ENCODE data around the gene SUCLA2. TPM values are rescaled to one million over a fixed set of nuclear protein-coding genes. Genes with fewer than 3 reads are reported as not detected.

The SUCLA2 gene
- total RNA-seq, result 10 to 100 TPM; 20.0 to 36.6 (median 26.4) TPM
- polyA plus RNA-seq, result 10 to 100 TPM; 26.1 to 34.4 TPM
- total RNA-seq, result 21.8 reads per million, percentile 52 among the genes with 10 or more reads in this experiment

- H3K4me1 ChIP-seq (ENCODE audit: control insufficient read depth in 2 of 2, insufficient read depth in 2 of 2, low read length in 2 of 2), result peaks cover 7 to 10% of the 10 kb centered on the region in 2 donors
- peaks cover 24 to 47% (median 42%) of the 10 kb centered on the region in 7 donors for H3K4me1 Mint-ChIP-seq
- peak within 1 kb of the TSS; percentile 97 for H3K4me3 ChIP-seq (ENCODE audit: low read length)
- DNase-seq (peak; percentile 75 to 96 (median 88)), ATAC-seq (peak; percentile 100)
- intact Hi-C loops (cut with micrococcal nuclease), result loop anchor here (1.0 to 10.0 kb wide), 11 partner anchors 36 to 1949 kb away; partner anchors contain the start of genes ESD (in 2 of the 2), MED4 (in 2 of the 2), NUDT15 (in 2 of the 2) and ITM2B (in 1 of the 2)
- peak within 1 kb of the TSS; percentile 75 to 96 (median 91) for H3K27ac Mint-ChIP-seq
- H3K27ac ChIP-seq (ENCODE audit: low read depth, low read length), result peak within 1 kb of the TSS; percentile 81
- no peaks in the 10 kb centered on the region for H3K9me3 ChIP-seq (ENCODE audit: control insufficient read depth in 2 of 3, low read length in 3 of 3)
- peaks cover 0 to 2% (median 0%) of the 10 kb centered on the region in 5 donors for H3K27me3 Mint-ChIP-seq
- peak within 1 kb of the TSS; percentile 88 to 97 (median 96) for H3K4me3 Mint-ChIP-seq
- peaks cover 0 to 5% (median 0%) of the 10 kb centered on the region in 3 experiments for H3K36me3 ChIP-seq (ENCODE audit: control insufficient read depth in 2 of 3, insufficient read depth in 3 of 3, low read length in 3 of 3)
- no peaks in the 10 kb centered on the region for H3K27me3 ChIP-seq (ENCODE audit: control insufficient read depth in 2 of 2, insufficient read depth in 2 of 2, low read length in 2 of 2)
- no peaks in the 10 kb centered on the region for H3K9me3 Mint-ChIP-seq
- H3K36me3 Mint-ChIP-seq, result peaks cover 4 to 13% (median 5%) of the 10 kb centered on the region in 5 donors
- ChIA-PET CTCF (no interaction called here), POLR2A (interaction anchor here (1.5 kb wide), 1 partner anchor 37 kb away, joined by 7 read pairs; the partner anchor contains the start of gene NUDT15)
These were observed at the start of gene SUCLA2 for GRCh38 chr13:48001114-48001881. Gene SUCLA2 (minus strand): TSS chr13:48001273. CDS start chr13:48001269, 4 bp downstream.

GRCh38 chr13:48050550-48050949, 49.5 kb upstream of the SUCLA2 start:
- intact Hi-C loops (cut with micrococcal nuclease), result no loop called here
- Histone ChIP-seq H3K4me1 (ENCODE audit: control insufficient read depth in 2 of 2, insufficient read depth in 2 of 2, low read length in 2 of 2) (no peaks in the 10 kb centered on the region), H3K27me3 (ENCODE audit: control insufficient read depth in 2 of 2, insufficient read depth in 2 of 2, low read length in 2 of 2) (no peaks in the 10 kb centered on the region), H3K27ac (ENCODE audit: low read depth, low read length) (no peak overlapping the region), H3K9me3 (ENCODE audit: control insufficient read depth in 2 of 3, low read length in 3 of 3) (no peaks in the 10 kb centered on the region), H3K4me3 (ENCODE audit: low read length) (no peak overlapping the region), H3K36me3 (ENCODE audit: control insufficient read depth in 2 of 3, insufficient read depth in 3 of 3, low read length in 3 of 3) (peaks cover 0 to 24% (median 6%) of the 10 kb centered on the region in 3 experiments)
- H3K27me3 Mint-ChIP-seq, result no peaks in the 10 kb centered on the region
- ATAC-seq (no peak), DNase-seq (no peak)
- H3K36me3 Mint-ChIP-seq, result peaks cover 13 to 44% (median 21%) of the 10 kb centered on the region in 5 donors
- no peak overlapping the region for H3K4me3 Mint-ChIP-seq
- CTCF ChIA-PET, result no interaction called here
- H3K4me1 Mint-ChIP-seq, result peaks cover 0 to 8% (median 0%) of the 10 kb centered on the region in 7 donors
- H3K27ac Mint-ChIP-seq, result peak overlapping the region in 1 of 9 donors; percentile 8
- POLR2A ChIA-PET, result no interaction called here
- H3K9me3 Mint-ChIP-seq, result no peaks in the 10 kb centered on the region

GRCh38 chr13:48043789-48044503, 42.9 kb upstream of the SUCLA2 start:
- no peaks in the 10 kb centered on the region for H3K27me3 Mint-ChIP-seq
- H3K27me3 ChIP-seq (ENCODE audit: control insufficient read depth in 2 of 2, insufficient read depth in 2 of 2, low read length in 2 of 2), result no peaks in the 10 kb centered on the region
- intact Hi-C loops (cut with micrococcal nuclease), result loop anchor here (5.0 kb wide), 1 partner anchor 33 kb away; no protein-coding TSS in a partner anchor
- no peaks in the 10 kb centered on the region for H3K9me3 Mint-ChIP-seq
- no peak for DNase-seq
- peaks cover 5 to 43% (median 12%) of the 10 kb centered on the region in 7 donors for H3K4me1 Mint-ChIP-seq
- H3K27ac Mint-ChIP-seq, result peak overlapping the region in 8 of 9 donors; percentile 37 to 85 (median 79)
- peaks cover 8 to 34% (median 13%) of the 10 kb centered on the region in 5 donors for H3K36me3 Mint-ChIP-seq
- ATAC-seq, result no peak
- no peak overlapping the region for H3K4me3 ChIP-seq (ENCODE audit: low read length)
- no peaks in the 10 kb centered on the region for H3K9me3 ChIP-seq (ENCODE audit: control insufficient read depth in 2 of 3, low read length in 3 of 3)
- ChIA-PET POLR2A (no interaction called here), CTCF (no interaction called here)
- H3K36me3 ChIP-seq (ENCODE audit: control insufficient read depth in 2 of 3, insufficient read depth in 3 of 3, low read length in 3 of 3), result peaks cover 0 to 10% (median 0%) of the 10 kb centered on the region in 3 experiments
- peaks cover 1 to 3% of the 10 kb centered on the region in 2 donors for H3K4me1 ChIP-seq (ENCODE audit: control insufficient read depth in 2 of 2, insufficient read depth in 2 of 2, low read length in 2 of 2)
- H3K4me3 Mint-ChIP-seq, result peak overlapping the region in 1 of 10 donors; percentile 63
- no peak overlapping the region for H3K27ac ChIP-seq (ENCODE audit: low read depth, low read length)

GRCh38 chr13:48042894-48043293, 41.8 kb upstream of the SUCLA2 start:
- Mint-ChIP-seq H3K4me1 (peaks cover 9 to 50% (median 22%) of the 10 kb centered on the region in 7 donors), H3K9me3 (no peaks in the 10 kb centered on the region), H3K4me3 (peak overlapping the region in 1 of 10 donors; percentile 38), H3K27me3 (no peaks in the 10 kb centered on the region), H3K36me3 (peaks cover 8 to 26% (median 13%) of the 10 kb centered on the region in 5 donors), H3K27ac (peak overlapping the region in 7 of 9 donors; percentile 37 to 85 (median 74))
- H3K27me3 ChIP-seq (ENCODE audit: control insufficient read depth in 2 of 2, insufficient read depth in 2 of 2, low read length in 2 of 2), result no peaks in the 10 kb centered on the region
- H3K4me1 ChIP-seq (ENCODE audit: control insufficient read depth in 2 of 2, insufficient read depth in 2 of 2, low read length in 2 of 2), result peaks cover 10% of the 10 kb centered on the region in 2 donors
- peaks cover 0 to 7% (median 0%) of the 10 kb centered on the region in 3 experiments for H3K36me3 ChIP-seq (ENCODE audit: control insufficient read depth in 2 of 3, insufficient read depth in 3 of 3, low read length in 3 of 3)
- ChIA-PET CTCF (no interaction called here), POLR2A (no interaction called here)
- intact Hi-C loops (cut with micrococcal nuclease), result loop anchor here (5.0 kb wide), 1 partner anchor 34 kb away; no protein-coding TSS in a partner anchor
- no peaks in the 10 kb centered on the region for H3K9me3 ChIP-seq (ENCODE audit: control insufficient read depth in 2 of 3, low read length in 3 of 3)
- H3K27ac ChIP-seq (ENCODE audit: low read depth, low read length), result no peak overlapping the region
- DNase-seq, result no peak
- no peak overlapping the region for H3K4me3 ChIP-seq (ENCODE audit: low read length)
- ATAC-seq, result no peak

- H3K4me3 Mint-ChIP-seq, result no peak overlapping the region
- ChIA-PET CTCF (no interaction called here), POLR2A (interaction anchor here (0.9 to 2.4 kb wide), 2 partner anchors 54 to 488 kb away, joined by 4 to 6 read pairs; partner anchors contain the start of gene MED4)
- Histone ChIP-seq H3K9me3 (ENCODE audit: control insufficient read depth in 2 of 3, low read length in 3 of 3) (no peaks in the 10 kb centered on the region), H3K4me1 (ENCODE audit: control insufficient read depth in 2 of 2, insufficient read depth in 2 of 2, low read length in 2 of 2) (peaks cover 14 to 18% of the 10 kb centered on the region in 2 donors), H3K36me3 (ENCODE audit: control insufficient read depth in 2 of 3, insufficient read depth in 3 of 3, low read length in 3 of 3) (peaks cover 0 to 7% (median 0%) of the 10 kb centered on the region in 3 experiments), H3K27ac (ENCODE audit: low read depth, low read length) (no peak overlapping the region), H3K27me3 (ENCODE audit: control insufficient read depth in 2 of 2, insufficient read depth in 2 of 2, low read length in 2 of 2) (no peaks in the 10 kb centered on the region), H3K4me3 (ENCODE audit: low read length) (no peak overlapping the region)
- intact Hi-C loops (cut with micrococcal nuclease), result loop anchor here (5.0 kb wide), 1 partner anchor 36 kb away; no protein-coding TSS in a partner anchor
- ATAC-seq, result no peak
- H3K27me3 Mint-ChIP-seq, result no peaks in the 10 kb centered on the region
- peaks cover 4 to 16% (median 13%) of the 10 kb centered on the region in 5 donors for H3K36me3 Mint-ChIP-seq
- H3K4me1 Mint-ChIP-seq, result peaks cover 17 to 65% (median 36%) of the 10 kb centered on the region in 7 donors
- no peak for DNase-seq
- H3K9me3 Mint-ChIP-seq, result no peaks in the 10 kb centered on the region
- H3K27ac Mint-ChIP-seq, result peak overlapping the region in 3 of 9 donors; percentile 20 to 53 (median 30)
These were observed 39.8 kb upstream of the SUCLA2 start for GRCh38 chr13:48040896-48041295.

GRCh38 chr13:48040049-48040448, 39.0 kb upstream of the SUCLA2 start:
- Histone ChIP-seq H3K9me3 (ENCODE audit: control insufficient read depth in 2 of 3, low read length in 3 of 3) (no peaks in the 10 kb centered on the region), H3K36me3 (ENCODE audit: control insufficient read depth in 2 of 3, insufficient read depth in 3 of 3, low read length in 3 of 3) (peaks cover 0 to 7% (median 0%) of the 10 kb centered on the region in 3 experiments), H3K27ac (ENCODE audit: low read depth, low read length) (no peak overlapping the region), H3K4me3 (ENCODE audit: low read length) (no peak overlapping the region), H3K27me3 (ENCODE audit: control insufficient read depth in 2 of 2, insufficient read depth in 2 of 2, low read length in 2 of 2) (no peaks in the 10 kb centered on the region), H3K4me1 (ENCODE audit: control insufficient read depth in 2 of 2, insufficient read depth in 2 of 2, low read length in 2 of 2) (peaks cover 14 to 18% of the 10 kb centered on the region in 2 donors)
- DNase-seq (no peak), ATAC-seq (no peak)
- peak overlapping the region in 5 of 9 donors; percentile 21 to 97 (median 80) for H3K27ac Mint-ChIP-seq
- CTCF ChIA-PET, result interaction anchor here (0.6 to 1.0 kb wide), 2 partner anchors 9 to 55 kb away, joined by 3 read pairs; partner anchors contain the start of gene MED4
- peak overlapping the region in 2 of 10 donors; percentile 19 to 82 for H3K4me3 Mint-ChIP-seq
- no peaks in the 10 kb centered on the region for H3K9me3 Mint-ChIP-seq
- intact Hi-C loops (cut with micrococcal nuclease), result loop anchor here (5.0 kb wide), 1 partner anchor 37 kb away; no protein-coding TSS in a partner anchor
- H3K4me1 Mint-ChIP-seq, result peaks cover 17 to 66% (median 36%) of the 10 kb centered on the region in 7 donors
- no peaks in the 10 kb centered on the region for H3K27me3 Mint-ChIP-seq
- POLR2A ChIA-PET, result interaction anchor here (0.9 to 2.4 kb wide), 2 partner anchors 55 to 489 kb away, joined by 4 to 6 read pairs; partner anchors contain the start of gene MED4
- peaks cover 4 to 19% (median 13%) of the 10 kb centered on the region in 5 donors for H3K36me3 Mint-ChIP-seq

All from naive thymus-derived CD4-positive, alpha-beta T cell (primary cell).